Measurements from ENCODE around the gene TMEM45B.
"Not testable (repeated sequence)": the region's sequence is repeated elsewhere in the genome, so short reads cannot be mapped to it uniquely, and the experiment has no call there.

Gene TMEM45B

GRCh38 chr11:129813231-129813791 is 2.3 kb upstream of the TMEM45B start:
- DNase-seq: no peak

- DNase-seq: no peak
Observed at GRCh38 chr11:129814244-129815014, 1.2 kb upstream of the TMEM45B start.

GRCh38 chr11:129817534-129818051 is 1.9 kb downstream of the TMEM45B start:
- no peak for DNase-seq

- DNase-seq: not testable (repeated sequence)
Observed at GRCh38 chr11:129818236-129818635, 2.6 kb downstream of the TMEM45B start.

- DNase-seq: no peak
Observed at GRCh38 chr11:129819237-129819636, 3.6 kb downstream of the TMEM45B start.

- not testable (repeated sequence) for DNase-seq
Observed at GRCh38 chr11:129820228-129820627, 4.6 kb downstream of the TMEM45B start.

- not testable (repeated sequence) for DNase-seq
Observed at GRCh38 chr11:129823281-129823680, 7.6 kb downstream of the TMEM45B start.

- DNase-seq: not testable (repeated sequence)
Observed at GRCh38 chr11:129823799-129824198, 8.2 kb downstream of the TMEM45B start.

GRCh38 chr11:129825380-129825779 is 9.7 kb downstream of the TMEM45B start:
- DNase-seq: no peak

- no peak for DNase-seq
Observed at GRCh38 chr11:129828301-129828836, 12.7 kb downstream of the TMEM45B start.

GRCh38 chr11:129829497-129829896 is 13.8 kb downstream of the TMEM45B start:
- DNase-seq: not testable (repeated sequence)

GRCh38 chr11:129831227-129831626 is 15.6 kb downstream of the TMEM45B start:
- not testable (repeated sequence) for DNase-seq

- DNase-seq: not testable (repeated sequence)
Observed at GRCh38 chr11:129833260-129833659, 17.6 kb downstream of the TMEM45B start.

GRCh38 chr11:129836423-129836891 is 20.8 kb downstream of the TMEM45B start:
- DNase-seq: not testable (repeated sequence)

- DNase-seq: no peak
Observed at GRCh38 chr11:129836979-129837378, 21.3 kb downstream of the TMEM45B start.

GRCh38 chr11:129840236-129840635 is 24.6 kb downstream of the TMEM45B start:
- DNase-seq: no peak

- DNase-seq: no peak
Observed at GRCh38 chr11:129842138-129842537, 26.5 kb downstream of the TMEM45B start.

- DNase-seq: peak; percentile 8
Observed at GRCh38 chr11:129846508-129847335, 31.1 kb downstream of the TMEM45B start.

- not testable (repeated sequence) for DNase-seq
Observed at GRCh38 chr11:129847361-129847760, 31.7 kb downstream of the TMEM45B start.

GRCh38 chr11:129849447-129850130 is 33.9 kb downstream of the TMEM45B start:
- no peak for DNase-seq

- no peak for DNase-seq
Observed at GRCh38 chr11:129852125-129852740, 36.6 kb downstream of the TMEM45B start.

All from eye (tissue), 1 donor.